Measurements from ENCODE around the gene LRRC3. TPM values are rescaled to one million over a fixed set of nuclear protein-coding genes. Genes with fewer than 3 reads are reported as not detected.

LRRC3 gene
- total RNA-seq, 1 experiment from 2014 or later = 4.7 TPM

DNA sequence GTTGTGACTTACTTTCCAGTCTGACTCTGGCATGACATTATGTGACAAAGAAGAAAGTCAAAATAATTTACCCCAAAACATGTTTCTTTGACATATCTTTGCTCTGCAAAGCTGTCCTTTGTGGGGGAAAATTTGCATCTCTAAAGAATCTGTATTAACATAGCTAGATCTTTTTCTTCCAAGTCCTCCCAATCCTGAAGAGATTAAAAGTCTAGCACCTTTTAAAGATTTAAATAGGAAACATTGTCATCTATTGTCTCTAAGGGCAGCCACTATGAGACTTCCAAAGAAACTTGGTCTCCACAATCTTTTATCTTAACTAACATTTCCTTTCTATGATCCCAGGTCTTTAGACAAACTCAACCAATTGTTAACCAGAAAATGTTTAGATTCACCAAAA, 16.0 kb downstream of the LRRC3 start:
- Mint-ChIP-seq H3K36me3 (ENCODE audit: insufficient read depth, unreplicated experiment) (no peaks in the 10 kb centered on the region), H3K4me3 (ENCODE audit: unreplicated experiment) (no peak overlapping the region), H3K9me3 (ENCODE audit: unreplicated experiment) (peaks cover 1% of the 10 kb centered on the region), H3K4me1 (ENCODE audit: low read depth, unreplicated experiment) (no peaks in the 10 kb centered on the region), H3K27ac (ENCODE audit: unreplicated experiment) (no peak overlapping the region), H3K27me3 (ENCODE audit: insufficient read depth, unreplicated experiment) (no peaks in the 10 kb centered on the region)
- H3K27me3 ChIP-seq (replicated peaks; ENCODE audit: control insufficient read depth, insufficient read depth, low read length) = no peaks in the 10 kb centered on the region
- TF ChIP-seq, protein P1, sequence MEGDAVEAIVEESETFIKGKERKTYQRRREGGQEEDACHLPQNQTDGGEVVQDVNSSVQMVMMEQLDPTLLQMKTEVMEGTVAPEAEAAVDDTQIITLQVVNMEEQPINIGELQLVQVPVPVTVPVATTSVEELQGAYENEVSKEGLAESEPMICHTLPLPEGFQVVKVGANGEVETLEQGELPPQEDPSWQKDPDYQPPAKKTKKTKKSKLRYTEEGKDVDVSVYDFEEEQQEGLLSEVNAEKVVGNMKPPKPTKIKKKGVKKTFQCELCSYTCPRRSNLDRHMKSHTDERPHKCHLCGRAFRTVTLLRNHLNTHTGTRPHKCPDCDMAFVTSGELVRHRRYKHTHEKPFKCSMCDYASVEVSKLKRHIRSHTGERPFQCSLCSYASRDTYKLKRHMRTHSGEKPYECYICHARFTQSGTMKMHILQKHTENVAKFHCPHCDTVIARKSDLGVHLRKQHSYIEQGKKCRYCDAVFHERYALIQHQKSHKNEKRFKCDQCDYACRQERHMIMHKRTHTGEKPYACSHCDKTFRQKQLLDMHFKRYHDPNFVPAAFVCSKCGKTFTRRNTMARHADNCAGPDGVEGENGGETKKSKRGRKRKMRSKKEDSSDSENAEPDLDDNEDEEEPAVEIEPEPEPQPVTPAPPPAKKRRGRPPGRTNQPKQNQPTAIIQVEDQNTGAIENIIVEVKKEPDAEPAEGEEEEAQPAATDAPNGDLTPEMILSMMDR (IDR thresholded peaks at IDR 0.05; ENCODE audit: insufficient read depth in 1 of 2, low read depth in 1 of 2, low read length in 1 of 2, severe bottlenecking in 1 of 2, unreplicated experiment in 1 of 2) = no peak
- DNase-seq = no peak
- no peaks in the 10 kb centered on the region for H3K36me3 ChIP-seq (ENCODE audit: control insufficient read depth, insufficient read depth, low read length)
- H3K4me1 ChIP-seq = no peaks in the 10 kb centered on the region
- no peak overlapping the region for H3K4me3 ChIP-seq (ENCODE audit: low read depth, low read length)
- intact Hi-C loops (cut with micrococcal nuclease; ENCODE audit: unreplicated experiment) = no loop called here
- CTCF ChIA-PET = no interaction called here
- POLR2A ChIA-PET = no interaction called here
- no peaks in the 10 kb centered on the region for H3K9me3 ChIP-seq
- no TSS peak for BruUV-seq (replicated peaks)

DNA sequence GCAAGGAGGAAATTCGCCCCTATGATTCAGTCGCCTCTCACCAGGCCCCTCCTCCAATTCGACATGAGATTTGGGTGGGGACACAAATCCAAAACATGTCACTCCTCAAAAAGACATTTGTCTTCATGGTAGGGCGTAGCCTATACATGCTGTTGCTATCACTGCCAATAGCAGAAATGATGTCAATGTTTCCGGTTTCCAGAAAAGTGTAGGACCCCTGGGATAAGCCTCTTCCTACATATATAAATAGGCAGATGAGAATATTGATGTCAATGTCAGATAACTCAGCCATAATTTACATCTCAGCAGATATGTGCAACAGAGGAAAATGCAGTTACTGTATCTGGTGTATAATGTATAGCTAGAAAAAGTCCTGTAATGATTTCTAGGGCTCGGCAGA, 16.7 kb downstream of the LRRC3 start:
- Mint-ChIP-seq H3K9me3 (ENCODE audit: unreplicated experiment) (no peaks in the 10 kb centered on the region), H3K4me3 (ENCODE audit: unreplicated experiment) (no peak overlapping the region), H3K27me3 (ENCODE audit: insufficient read depth, unreplicated experiment) (no peaks in the 10 kb centered on the region), H3K36me3 (ENCODE audit: insufficient read depth, unreplicated experiment) (no peaks in the 10 kb centered on the region), H3K4me1 (ENCODE audit: low read depth, unreplicated experiment) (no peaks in the 10 kb centered on the region), H3K27ac (ENCODE audit: unreplicated experiment) (no peak overlapping the region)
- DNase-seq = no peak
- H3K27me3 ChIP-seq (replicated peaks; ENCODE audit: control insufficient read depth, insufficient read depth, low read length) = no peaks in the 10 kb centered on the region
- H3K4me1 ChIP-seq = no peaks in the 10 kb centered on the region
- intact Hi-C loops (cut with micrococcal nuclease; ENCODE audit: unreplicated experiment) = no loop called here
- ChIA-PET POLR2A (no interaction called here), CTCF (no interaction called here)
- H3K4me3 ChIP-seq (ENCODE audit: low read depth, low read length) = no peak overlapping the region
- no peaks in the 10 kb centered on the region for H3K36me3 ChIP-seq (ENCODE audit: control insufficient read depth, insufficient read depth, low read length)
- H3K9me3 ChIP-seq = no peaks in the 10 kb centered on the region
- no TSS peak for BruUV-seq (replicated peaks)
- TF ChIP-seq, protein P1 (IDR thresholded peaks at IDR 0.05; ENCODE audit: insufficient read depth in 1 of 2, low read depth in 1 of 2, low read length in 1 of 2, severe bottlenecking in 1 of 2, unreplicated experiment in 1 of 2) = no peak

DNA sequence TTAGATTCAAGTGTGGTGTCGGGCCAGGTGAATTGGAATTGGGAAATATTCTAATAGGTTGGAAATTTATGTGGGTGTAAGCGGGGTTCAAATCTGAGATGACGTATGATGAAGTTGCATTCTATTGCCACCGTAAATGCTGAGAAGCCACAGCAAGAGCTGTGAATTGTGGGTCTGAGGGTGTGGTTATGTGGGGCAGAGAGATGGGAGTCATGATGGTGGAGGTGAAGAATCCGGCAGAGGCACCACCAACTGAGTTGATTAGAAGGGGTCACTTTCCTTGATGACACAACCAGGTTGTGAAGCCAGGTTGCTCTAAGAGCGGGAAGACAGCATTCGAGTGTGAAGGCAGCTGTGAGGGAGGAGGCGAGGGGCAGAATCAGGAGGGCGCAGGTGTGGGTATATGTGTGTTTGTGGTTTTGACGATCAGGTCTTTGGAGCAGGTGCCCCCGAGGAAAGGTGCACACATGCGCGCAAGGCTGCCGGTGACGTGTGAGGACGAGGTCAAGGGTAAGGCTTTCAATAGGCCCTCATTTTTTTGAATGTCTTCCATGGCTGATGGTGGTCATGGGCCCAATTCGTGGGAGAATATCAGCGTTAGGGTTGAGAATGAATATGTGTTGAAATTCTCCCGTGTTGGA, 18.7 kb downstream of the LRRC3 start:
- no peaks in the 10 kb centered on the region for H3K36me3 Mint-ChIP-seq (ENCODE audit: insufficient read depth, unreplicated experiment)
- H3K27ac Mint-ChIP-seq (ENCODE audit: unreplicated experiment) = no peak overlapping the region
- Histone ChIP-seq H3K4me3 (ENCODE audit: low read depth, low read length) (no peak overlapping the region), H3K9me3 (no peaks in the 10 kb centered on the region), H3K36me3 (ENCODE audit: control insufficient read depth, insufficient read depth, low read length) (no peaks in the 10 kb centered on the region), H3K4me1 (no peaks in the 10 kb centered on the region), H3K27me3 (replicated peaks; ENCODE audit: control insufficient read depth, insufficient read depth, low read length) (no peaks in the 10 kb centered on the region)
- no TSS peak for BruUV-seq (replicated peaks)
- peaks cover 6% of the 10 kb centered on the region for H3K4me1 Mint-ChIP-seq (ENCODE audit: low read depth, unreplicated experiment)
- no peaks in the 10 kb centered on the region for H3K9me3 Mint-ChIP-seq (ENCODE audit: unreplicated experiment)
- peak in 1 of 2 experiments; percentile 14 for DNase-seq
- no peaks in the 10 kb centered on the region for H3K27me3 Mint-ChIP-seq (ENCODE audit: insufficient read depth, unreplicated experiment)
- CTCF ChIA-PET = no interaction called here
- intact Hi-C loops (cut with micrococcal nuclease; ENCODE audit: unreplicated experiment) = no loop called here
- H3K4me3 Mint-ChIP-seq (ENCODE audit: unreplicated experiment) = no peak overlapping the region
- TF ChIP-seq, protein P1 (IDR thresholded peaks at IDR 0.05; ENCODE audit: insufficient read depth in 1 of 2, low read depth in 1 of 2, low read length in 1 of 2, severe bottlenecking in 1 of 2, unreplicated experiment in 1 of 2) = no peak
- POLR2A ChIA-PET = interaction anchor here (0.5 kb wide), 1 partner anchor 28 kb away, joined by 5 read pairs; no protein-coding TSS in a partner anchor
